ENCODE measurements around the gene ADGRL2.

The ADGRL2 gene

GRCh38 chr1:81954534-81955020 lies 153.8 kb downstream of the ADGRL2 start:
- Histone ChIP-seq H3K4me1 (ENCODE audit: insufficient read depth, low read length) (peaks cover 6% of the 10 kb centered on the region), H3K27me3 (ENCODE audit: insufficient read depth, low read length) (no peaks in the 10 kb centered on the region), H3K36me3 (ENCODE audit: insufficient read depth, low read length) (peaks cover 88% of the 10 kb centered on the region), H3K9me3 (ENCODE audit: low read length) (peaks cover 6% of the 10 kb centered on the region), H3K4me3 (ENCODE audit: low read length) (no peak overlapping the region), H2AFZ (ENCODE audit: low read depth, low read length) (no peak overlapping the region)

GRCh38 chr1:81967951-81968350 lies 167.2 kb downstream of the ADGRL2 start:
- Histone ChIP-seq H2AFZ (ENCODE audit: low read depth, low read length) (no peak overlapping the region), H3K36me3 (ENCODE audit: insufficient read depth, low read length) (peaks cover 80% of the 10 kb centered on the region), H3K4me1 (ENCODE audit: insufficient read depth, low read length) (no peaks in the 10 kb centered on the region)

GRCh38 chr1:81970416-81970815 lies 169.7 kb downstream of the ADGRL2 start:
- Histone ChIP-seq H2AFZ (ENCODE audit: low read depth, low read length) (no peak overlapping the region), H3K9me3 (ENCODE audit: low read length) (no peaks in the 10 kb centered on the region), H3K27me3 (ENCODE audit: insufficient read depth, low read length) (no peaks in the 10 kb centered on the region), H3K4me1 (ENCODE audit: insufficient read depth, low read length) (peaks cover 7% of the 10 kb centered on the region), H3K36me3 (ENCODE audit: insufficient read depth, low read length) (peaks cover 87% of the 10 kb centered on the region), H3K4me3 (ENCODE audit: low read length) (no peak overlapping the region)

More at GRCh38 chr1:81967951-81968350, 167.2 kb downstream of the ADGRL2 start:
- H3K27me3 ChIP-seq (ENCODE audit: insufficient read depth, low read length): no peaks in the 10 kb centered on the region
- no peak overlapping the region for H3K4me3 ChIP-seq (ENCODE audit: low read length)
- H3K9me3 ChIP-seq (ENCODE audit: low read length): no peaks in the 10 kb centered on the region

- Histone ChIP-seq H3K36me3 (ENCODE audit: insufficient read depth, low read length) (peaks cover 75% of the 10 kb centered on the region), H3K4me3 (ENCODE audit: low read length) (no peak overlapping the region), H3K4me1 (ENCODE audit: insufficient read depth, low read length) (peaks cover 21% of the 10 kb centered on the region), H3K9me3 (ENCODE audit: low read length) (no peaks in the 10 kb centered on the region), H2AFZ (ENCODE audit: low read depth, low read length) (no peak overlapping the region), H3K27me3 (ENCODE audit: insufficient read depth, low read length) (no peaks in the 10 kb centered on the region)
Observed at GRCh38 chr1:81974222-81974841, 173.6 kb downstream of the ADGRL2 start.

- no peak overlapping the region for H3K4me3 ChIP-seq (ENCODE audit: low read length)
- no peaks in the 10 kb centered on the region for H3K9me3 ChIP-seq (ENCODE audit: low read length)
- H3K27me3 ChIP-seq (ENCODE audit: insufficient read depth, low read length): no peaks in the 10 kb centered on the region
- no peak overlapping the region for H2AFZ ChIP-seq (ENCODE audit: low read depth, low read length)
- peaks cover 22% of the 10 kb centered on the region for H3K4me1 ChIP-seq (ENCODE audit: insufficient read depth, low read length)
- H3K36me3 ChIP-seq (ENCODE audit: insufficient read depth, low read length): peaks cover 76% of the 10 kb centered on the region
Observed at GRCh38 chr1:81974883-81975555, 174.3 kb downstream of the ADGRL2 start.

- H3K27me3 ChIP-seq (ENCODE audit: insufficient read depth, low read length): no peaks in the 10 kb centered on the region
- H3K9me3 ChIP-seq (ENCODE audit: low read length): no peaks in the 10 kb centered on the region
- no peak overlapping the region for H3K4me3 ChIP-seq (ENCODE audit: low read length)
- no peak overlapping the region for H2AFZ ChIP-seq (ENCODE audit: low read depth, low read length)
- H3K36me3 ChIP-seq (ENCODE audit: insufficient read depth, low read length): peaks cover 74% of the 10 kb centered on the region
- H3K4me1 ChIP-seq (ENCODE audit: insufficient read depth, low read length): peaks cover 22% of the 10 kb centered on the region
Observed at GRCh38 chr1:81976539-81976938, 175.8 kb downstream of the ADGRL2 start.

- Histone ChIP-seq H3K4me1 (ENCODE audit: insufficient read depth, low read length) (peaks cover 22% of the 10 kb centered on the region), H3K9me3 (ENCODE audit: low read length) (no peaks in the 10 kb centered on the region), H2AFZ (ENCODE audit: low read depth, low read length) (no peak overlapping the region), H3K4me3 (ENCODE audit: low read length) (no peak overlapping the region), H3K27me3 (ENCODE audit: insufficient read depth, low read length) (no peaks in the 10 kb centered on the region), H3K36me3 (ENCODE audit: insufficient read depth, low read length) (peaks cover 75% of the 10 kb centered on the region)
Observed at GRCh38 chr1:81978945-81979344, 178.2 kb downstream of the ADGRL2 start.

- H3K4me1 ChIP-seq (ENCODE audit: insufficient read depth, low read length): peaks cover 14% of the 10 kb centered on the region
- H3K36me3 ChIP-seq (ENCODE audit: insufficient read depth, low read length): peaks cover 79% of the 10 kb centered on the region
- H3K4me3 ChIP-seq (ENCODE audit: low read length): no peak overlapping the region
- no peak overlapping the region for H2AFZ ChIP-seq (ENCODE audit: low read depth, low read length)
- H3K9me3 ChIP-seq (ENCODE audit: low read length): no peaks in the 10 kb centered on the region
- no peaks in the 10 kb centered on the region for H3K27me3 ChIP-seq (ENCODE audit: insufficient read depth, low read length)
Observed at GRCh38 chr1:81982523-81982922, 181.8 kb downstream of the ADGRL2 start.

GRCh38 chr1:81989524-81989923 lies 188.8 kb downstream of the ADGRL2 start:
- Histone ChIP-seq H3K27me3 (ENCODE audit: insufficient read depth, low read length) (no peaks in the 10 kb centered on the region), H3K9me3 (ENCODE audit: low read length) (no peaks in the 10 kb centered on the region), H3K36me3 (ENCODE audit: insufficient read depth, low read length) (peaks cover 86% of the 10 kb centered on the region), H3K4me1 (ENCODE audit: insufficient read depth, low read length) (no peaks in the 10 kb centered on the region), H2AFZ (ENCODE audit: low read depth, low read length) (no peak overlapping the region), H3K4me3 (ENCODE audit: low read length) (no peak overlapping the region)

- no peaks in the 10 kb centered on the region for H3K9me3 ChIP-seq (ENCODE audit: low read length)
- no peaks in the 10 kb centered on the region for H3K27me3 ChIP-seq (ENCODE audit: insufficient read depth, low read length)
- H3K4me1 ChIP-seq (ENCODE audit: insufficient read depth, low read length): no peaks in the 10 kb centered on the region
- H3K36me3 ChIP-seq (ENCODE audit: insufficient read depth, low read length): peaks cover 81% of the 10 kb centered on the region
- no peak overlapping the region for H2AFZ ChIP-seq (ENCODE audit: low read depth, low read length)
- H3K4me3 ChIP-seq (ENCODE audit: low read length): no peak overlapping the region
Observed at GRCh38 chr1:81990241-81990640, 189.5 kb downstream of the ADGRL2 start.

GRCh38 chr1:81998165-81998564 lies 197.4 kb downstream of the ADGRL2 start:
- Histone ChIP-seq H3K27me3 (ENCODE audit: insufficient read depth, low read length) (no peaks in the 10 kb centered on the region), H3K4me3 (ENCODE audit: low read length) (no peak overlapping the region)

GRCh38 chr1:81999364-81999763 lies 198.6 kb downstream of the ADGRL2 start:
- no peaks in the 10 kb centered on the region for H3K9me3 ChIP-seq (ENCODE audit: low read length)
- peaks cover under 1% of the 10 kb centered on the region for H3K4me1 ChIP-seq (ENCODE audit: insufficient read depth, low read length)
- H3K27me3 ChIP-seq (ENCODE audit: insufficient read depth, low read length): no peaks in the 10 kb centered on the region
- no peak overlapping the region for H3K4me3 ChIP-seq (ENCODE audit: low read length)
- H2AFZ ChIP-seq (ENCODE audit: low read depth, low read length): no peak overlapping the region
- H3K36me3 ChIP-seq (ENCODE audit: insufficient read depth, low read length): peaks cover 2% of the 10 kb centered on the region

More at GRCh38 chr1:81998165-81998564, 197.4 kb downstream of the ADGRL2 start:
- Histone ChIP-seq H3K4me1 (ENCODE audit: insufficient read depth, low read length) (no peaks in the 10 kb centered on the region), H3K9me3 (ENCODE audit: low read length) (no peaks in the 10 kb centered on the region), H3K36me3 (ENCODE audit: insufficient read depth, low read length) (peaks cover 10% of the 10 kb centered on the region), H2AFZ (ENCODE audit: low read depth, low read length) (no peak overlapping the region)

GRCh38 chr1:82000221-82000620 lies 199.5 kb downstream of the ADGRL2 start:
- Histone ChIP-seq H3K4me3 (ENCODE audit: low read length) (no peak overlapping the region), H3K36me3 (ENCODE audit: insufficient read depth, low read length) (no peaks in the 10 kb centered on the region), H2AFZ (ENCODE audit: low read depth, low read length) (no peak overlapping the region), H3K9me3 (ENCODE audit: low read length) (no peaks in the 10 kb centered on the region), H3K27me3 (ENCODE audit: insufficient read depth, low read length) (no peaks in the 10 kb centered on the region), H3K4me1 (ENCODE audit: insufficient read depth, low read length) (peaks cover 9% of the 10 kb centered on the region)
